NCI-H2227 (cell line): ENCODE measurements around the gene MRPS14.
"Not testable (repeated sequence)": the region's sequence is repeated elsewhere in the genome, so short reads cannot be mapped to it uniquely, and the experiment has no call there.

Experiments used
- DNase-seq: peaks from one replicate; lab custom pipeline; 2025; ENCODE audit not compliant: unreplicated experiment; lab: John Stamatoyannopoulos, UW

Gene MRPS14

GRCh38 chr1:175023043-175023921 lies at the start of gene MRPS14:
TSS of gene MRPS14 (minus strand) at chr1:175023425. CDS start at chr1:175023408, 17 bp downstream.
- peak; percentile 99 for DNase-seq

- DNase-seq = peak; percentile 46
These were observed 49.1 kb upstream of the MRPS14 start for GRCh38 chr1:175072099-175072951.

DNA sequence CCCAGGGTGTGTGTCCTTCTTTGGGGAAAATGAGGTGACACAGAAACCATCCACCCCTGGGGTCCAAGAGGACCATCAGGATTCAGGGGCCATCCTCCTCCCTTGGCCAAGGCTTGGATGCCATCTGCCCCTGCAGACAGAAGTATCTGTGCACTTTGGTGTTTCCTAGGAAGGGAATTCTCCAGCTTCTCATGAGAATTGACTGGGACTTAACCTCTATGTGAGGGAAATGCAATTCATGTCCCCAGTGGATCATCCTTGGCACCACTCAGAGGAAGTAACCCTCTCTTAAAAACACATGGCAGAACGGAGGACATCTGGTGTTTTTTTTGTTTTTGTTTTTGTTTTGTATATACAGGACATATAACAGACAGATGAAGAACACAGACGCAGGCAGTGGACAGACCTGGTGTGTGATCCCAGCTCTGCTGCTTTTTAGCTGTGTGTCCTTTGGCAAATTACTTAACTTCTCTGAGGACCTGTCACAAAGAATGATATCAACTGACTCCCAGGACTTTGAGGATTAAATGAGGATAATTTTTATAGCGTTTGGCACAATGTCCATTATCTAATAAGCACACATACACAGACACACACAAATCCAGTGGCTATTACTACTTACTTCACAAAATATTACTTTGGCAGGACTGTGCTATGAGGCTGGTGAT lies 48.2 kb upstream of the MRPS14 start:
- no peak for DNase-seq

GRCh38 chr1:175070818-175071217 lies 47.6 kb upstream of the MRPS14 start:
- DNase-seq = no peak

DNA sequence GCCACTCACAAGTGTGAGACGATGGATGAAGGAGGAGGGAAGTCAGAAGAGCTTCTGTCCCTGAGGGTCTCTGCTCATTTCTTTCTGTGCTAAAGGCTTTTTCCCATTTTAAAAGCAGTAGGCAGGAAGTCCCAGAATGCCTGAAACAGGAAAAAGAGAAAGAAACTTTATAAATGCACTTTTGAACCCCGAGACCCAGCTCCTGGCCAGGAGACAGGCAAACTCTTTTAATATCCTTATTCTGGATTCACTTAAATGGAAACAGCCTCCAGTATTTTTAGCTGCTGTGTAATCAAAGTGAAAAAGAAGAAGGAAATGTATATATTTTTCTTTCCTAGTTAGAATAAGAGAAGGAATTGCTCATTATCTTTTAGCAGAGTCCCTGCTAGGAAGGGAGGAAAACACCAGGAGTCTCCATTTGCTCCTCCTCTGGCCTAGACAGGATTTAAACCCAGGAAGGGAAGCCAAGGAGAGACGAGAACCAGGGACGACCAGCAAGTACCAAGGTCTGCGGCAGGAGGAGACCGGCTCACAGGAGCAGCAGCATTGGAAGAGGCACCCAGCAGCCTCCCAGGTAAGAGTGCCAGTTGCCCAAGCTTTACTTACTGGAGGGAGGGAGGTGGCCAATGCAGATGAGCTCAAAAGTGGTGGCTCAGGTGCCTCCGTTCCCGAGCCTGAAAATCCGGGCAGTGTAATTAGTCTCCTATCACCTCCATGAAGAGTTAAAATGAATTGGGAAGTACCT lies 44.3 kb upstream of the MRPS14 start, which contains the start of gene TNN:
Gene TNN (plus strand): TSS at position 472 of the 745 bp plus-strand sequence. CDS start 9,586 bp downstream, outside the sequence.
- DNase-seq = no peak

GRCh38 chr1:175062858-175063257 lies 39.6 kb upstream of the MRPS14 start:
- no peak for DNase-seq

GRCh38 chr1:175062339-175062738 lies 39.1 kb upstream of the MRPS14 start:
- DNase-seq = no peak

DNA sequence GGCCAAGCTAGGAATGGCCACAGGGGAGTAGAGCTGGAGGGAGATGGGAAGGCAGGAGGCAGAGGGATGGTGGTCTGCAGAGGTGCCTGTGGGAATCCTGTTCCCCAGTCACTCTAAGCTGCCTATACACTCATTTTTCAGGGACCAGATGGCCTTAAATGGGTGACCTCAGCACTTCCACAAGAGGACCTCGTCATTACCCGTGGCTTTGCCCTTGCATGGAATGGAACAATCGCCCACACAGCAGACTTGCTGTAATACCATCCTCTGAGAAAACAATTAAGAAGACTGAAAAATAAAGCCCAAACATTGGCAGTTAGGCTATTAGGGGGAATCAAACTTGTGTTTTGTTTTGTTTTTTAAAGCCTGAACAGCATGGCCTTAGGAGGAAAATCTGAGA lies 31.5 kb upstream of the MRPS14 start:
- DNase-seq = no peak

- DNase-seq = no peak
These were observed 27.8 kb upstream of the MRPS14 start for GRCh38 chr1:175050992-175051391.

- no peak for DNase-seq
These were observed 22.3 kb upstream of the MRPS14 start for GRCh38 chr1:175045519-175045918.

DNA sequence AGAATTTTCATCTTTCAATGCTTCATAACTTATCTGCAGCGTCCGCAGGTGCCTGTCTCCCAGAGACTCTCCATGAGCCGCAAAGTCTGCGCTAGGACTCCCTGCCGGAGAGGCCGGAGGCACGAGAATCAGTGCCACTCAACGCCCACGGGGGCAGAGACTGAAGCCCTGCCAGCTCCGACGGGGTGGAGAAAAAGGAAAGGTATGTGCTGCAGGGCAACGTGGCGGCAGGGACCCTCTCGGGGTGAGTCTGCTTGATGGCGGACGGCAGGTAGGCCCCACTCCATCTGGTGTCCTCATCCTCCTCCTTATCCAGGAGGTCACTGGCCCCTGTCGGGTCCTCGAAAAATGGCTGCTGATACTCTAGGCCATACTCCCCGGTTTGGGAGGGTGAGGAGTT lies 21.9 kb upstream of the MRPS14 start:
- no peak for DNase-seq

DNA sequence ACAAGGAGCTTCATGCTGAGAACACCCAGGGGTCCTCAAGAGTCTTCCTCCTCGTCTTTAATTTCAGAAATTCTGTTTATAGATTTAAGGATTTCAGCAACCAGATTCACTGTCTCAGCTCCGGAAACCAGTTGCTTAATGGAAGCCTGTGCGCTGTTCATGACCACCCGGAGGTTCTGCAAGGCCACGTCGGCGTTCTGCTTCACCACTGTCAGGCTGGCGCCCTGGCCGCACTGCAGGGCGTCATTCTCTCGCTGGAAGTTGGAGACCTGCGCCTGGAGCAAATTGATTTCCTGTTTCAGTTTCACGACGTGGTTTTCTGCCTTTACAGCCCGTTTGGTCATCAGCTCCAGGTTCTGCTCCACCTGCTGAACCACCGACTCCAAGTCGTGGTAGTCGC lies 21.4 kb upstream of the MRPS14 start:
- not testable (repeated sequence) for DNase-seq

- no peak for DNase-seq
These were observed 20.6 kb upstream of the MRPS14 start for GRCh38 chr1:175043824-175044223.

GRCh38 chr1:175042650-175043049 lies 19.4 kb upstream of the MRPS14 start:
- no peak for DNase-seq

- no peak for DNase-seq
These were observed 17.2 kb upstream of the MRPS14 start for GRCh38 chr1:175040324-175040879.

- DNase-seq = no peak
These were observed 14.2 kb upstream of the MRPS14 start for GRCh38 chr1:175037416-175037815.

GRCh38 chr1:175036476-175036875 lies 13.3 kb upstream of the MRPS14 start:
- no peak for DNase-seq

DNA sequence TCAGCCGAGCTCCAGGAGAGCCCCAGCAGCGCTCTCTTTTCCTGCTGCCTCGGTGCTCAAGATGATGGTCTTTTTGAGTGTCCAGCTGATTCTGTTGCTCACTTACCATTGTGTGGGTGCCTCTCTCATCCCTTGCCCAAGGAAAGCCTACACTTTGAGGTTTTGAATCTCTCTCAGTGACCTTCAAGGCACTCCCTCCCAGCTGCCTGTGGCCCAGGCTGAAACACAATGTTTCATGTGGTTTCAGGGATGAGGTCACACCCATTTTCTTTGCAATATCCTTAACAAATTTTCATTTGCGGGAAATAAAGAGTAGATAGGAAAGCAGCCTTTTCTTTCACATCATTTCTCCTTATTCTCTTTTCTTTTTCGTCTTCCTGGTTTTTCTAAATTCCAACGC lies 12.6 kb upstream of the MRPS14 start:
- DNase-seq = no peak

GRCh38 chr1:175034775-175035174 lies 11.6 kb upstream of the MRPS14 start:
- DNase-seq = no peak

GRCh38 chr1:175033953-175034352 lies 10.7 kb upstream of the MRPS14 start:
- no peak for DNase-seq
